Spleen (tissue), 11 donors: ENCODE data around the gene CFAP58. TPM values are rescaled to one million over a fixed set of nuclear protein-coding genes. Genes with fewer than 3 reads are reported as not detected.

ENCODE experiments used
- DNase-seq: peaks from one replicate; pipeline ENCODE4 v3.0.0-alpha.2; 2020
- H3K27ac ChIP-seq, 8 donors: fragments of 200-600 bp; sonication (generic) in 7 of 8; 1 replicate in 4 of 8; 2 replicates in 4 of 8; pipeline versions ENCODE4 v1.5.0 to v1.8.0; 2016 to 2021; ENCODE audit warnings: inconsistent platforms in 4 of 8, mild to moderate bottlenecking in 4 of 8, moderate library complexity in 1 of 8
- H3K27me3 ChIP-seq, 7 donors: fragments of 200-600 bp; sonication (generic) in 6 of 7; replicated peaks in 1 of 7; 1 replicate in 4 of 7; 2 replicates in 3 of 7; pipeline versions ENCODE4 v1.5.0 to v1.8.0; 2016 to 2021; ENCODE audit warnings: inconsistent platforms in 3 of 7, mild to moderate bottlenecking in 1 of 7
- H3K36me3 ChIP-seq, 6 donors: fragments of 200-600 bp; sonication (generic) in 5 of 6; 1 replicate in 4 of 6; 2 replicates in 2 of 6; pipeline versions ENCODE4 v1.5.0 to v1.8.0; 2016 to 2021; ENCODE audit warnings: inconsistent platforms in 2 of 6
- H3K4me1 ChIP-seq, 6 donors: fragments of 200-600 bp; sonication (generic) in 5 of 6; 1 replicate in 3 of 6; 2 replicates in 3 of 6; pipeline versions ENCODE4 v1.5.0 to v1.8.0; 2016 to 2021; ENCODE audit warnings: inconsistent platforms in 3 of 6
- H3K4me3 ChIP-seq, 8 donors: fragments of 200-600 bp; sonication (generic) in 7 of 8; 1 replicate in 4 of 8; 2 replicates in 4 of 8; pipeline versions ENCODE4 v1.5.0 to v1.8.0; 2016 to 2021; ENCODE audit warnings: inconsistent platforms in 4 of 8, mild to moderate bottlenecking in 4 of 8, moderate library complexity in 2 of 8
- H3K9me3 ChIP-seq, 8 donors: fragments of 200-600 bp; sonication (generic) in 7 of 8; 1 replicate in 4 of 8; 2 replicates in 4 of 8; pipeline versions ENCODE4 v1.5.0 to v1.8.0; 2016 to 2021; ENCODE audit warnings: inconsistent platforms in 4 of 8
- CTCF ChIP-seq, 11 experiments: fragments of 200-600 bp in 7 of 11; fragments of 450-650 bp in 4 of 11; sonication (generic) in 4 of 11; IDR thresholded peaks in 8 of 11; conservative IDR thresholded peaks in 3 of 11; 1 replicate in 7 of 11; 2 replicates in 4 of 11; pipeline versions ENCODE4 v1.4.0 to v1.8.0; 2016 to 2021; ENCODE audit warnings: antibody characterized with exemption in 11 of 11, inconsistent platforms in 4 of 11, mild to moderate bottlenecking in 1 of 11
- POLR2A ChIP-seq, 3 donors: fragments of 450-650 bp; IDR thresholded peaks; one replicate each; pipeline ENCODE4 v1.5.1; 2017; ENCODE audit warnings: antibody characterized with exemption in 3 of 3, mild to moderate bottlenecking in 1 of 3
- POLR2AphosphoS5 ChIP-seq, 3 donors: sonication (generic); formaldehyde crosslinking; IDR thresholded peaks; one replicate each; pipeline ENCODE4 v1.5.1; 2017; ENCODE audit warnings: antibody characterized with exemption in 3 of 3
- WGBS, 5 donors: extraction: QIAGEN DNeasy Blood & Tissue Kit in 3 of 5; methylation state at CpG; one replicate each; pipeline versions ENCODE4 v1.1.5 to v1.1.7; 2013 to 2018; 5-methylcytosine and 5-hydroxymethylcytosine counted together
- intact Hi-C: fragments of 100-400 bp; cut with DNase I; formaldehyde crosslinking; loops from one replicate; pipeline ENCODE4 v1.15.0; 2023; ENCODE audit warnings: low total_unique reads
- polyA plus RNA-seq, 3 donors: library from polyadenylated mRNA; stranded (reverse); fragments of 200-250 nt; gene quantifications; one replicate each; pipeline ENCODE4 v1.2.1, GENCODE V29; 2013
- total RNA-seq, 7 donors: library from RNA; depleted of rRNA in 3 of 7; stranded (reverse); fragments of >200 nt in 3 of 7; fragmentation: NEBNext Ultra II Directional in 4 of 7; extraction: Animal tissue kit (Norgen Biotek cat#: 25700) in 4 of 7; gene quantifications; one replicate each; pipeline versions ENCODE4 v1.1.0 to v1.2.1, GENCODE V29; 2016 to 2021
- donor health status: healthy with polysubstance abuse.
- donor health status: DM: no; HTN: no; CAD: no; lungs with moderate emphysema.
- donor health status: DM: no; HTN: no; CAD: no.
- donor health status: Bipolar disorder and iron deficiency.
- donor health status: healthy.
- donor health status: DM: no; HTN: no; CAD: no.
- donor health status: DM: yes; HTN: yes; CAD: no.

CFAP58 gene
- total and polyA plus RNA-seq, 10 donors: 0.10 to 1.4 (median 0.42) TPM; not detected in 1

GRCh38 chr10:104478380-104478779, 124.7 kb downstream of the CFAP58 start:
- intact Hi-C loops: no loop called here
- 95 to 98% (median 98%) methylated on average over 3 of the region's 3 CpGs for WGBS, 5 donors

GRCh38 chr10:104479906-104480593, 126.4 kb downstream of the CFAP58 start:
- no peak overlapping the region for H3K4me3 ChIP-seq
- DNase-seq: no peak
- intact Hi-C loops: no loop called here
- no peaks in the 10 kb centered on the region for H3K9me3 ChIP-seq
- peaks cover 0 to 20% (median 0%) of the 10 kb centered on the region in 7 donors for H3K27me3 ChIP-seq
- H3K36me3 ChIP-seq: no peaks in the 10 kb centered on the region
- H3K4me1 ChIP-seq: no peaks in the 10 kb centered on the region
- TF ChIP-seq CTCF (IDR thresholded peaks at IDR 0.05 in 8 of 11, conservative IDR thresholded peaks at IDR 0.05 in 3 of 11) (no peak), POLR2A (IDR thresholded peaks at IDR 0.05) (no peak), POLR2AphosphoS5 (IDR thresholded peaks at IDR 0.05) (no peak)
- no peak overlapping the region for H3K27ac ChIP-seq
- WGBS, 5 donors: 67 to 75% (median 74%) methylated on average over 5 to 6 of the region's 6 CpGs

More at GRCh38 chr10:104478380-104478779, 124.7 kb downstream of the CFAP58 start:
- no peak for DNase-seq
- Histone ChIP-seq H3K4me1 (no peaks in the 10 kb centered on the region), H3K27ac (no peak overlapping the region), H3K36me3 (no peaks in the 10 kb centered on the region), H3K27me3 (peaks cover 0 to 8% (median 0%) of the 10 kb centered on the region in 7 donors), H3K4me3 (no peak overlapping the region), H3K9me3 (no peaks in the 10 kb centered on the region)
- TF ChIP-seq CTCF (IDR thresholded peaks at IDR 0.05 in 8 of 11, conservative IDR thresholded peaks at IDR 0.05 in 3 of 11): no peak
- TF ChIP-seq POLR2AphosphoS5 (IDR thresholded peaks at IDR 0.05): no peak
- no peak for TF ChIP-seq POLR2A (IDR thresholded peaks at IDR 0.05)

GRCh38 chr10:104480797-104481196, 127.2 kb downstream of the CFAP58 start:
- H3K36me3 ChIP-seq: no peaks in the 10 kb centered on the region
- intact Hi-C loops: no loop called here
- H3K27me3 ChIP-seq: peaks cover 0 to 28% (median 0%) of the 10 kb centered on the region in 7 donors
- no peak for DNase-seq
- no peaks in the 10 kb centered on the region for H3K9me3 ChIP-seq
- H3K4me1 ChIP-seq: no peaks in the 10 kb centered on the region
- TF ChIP-seq POLR2AphosphoS5 (IDR thresholded peaks at IDR 0.05): no peak
- TF ChIP-seq POLR2A (IDR thresholded peaks at IDR 0.05): no peak
- no peak for TF ChIP-seq CTCF (IDR thresholded peaks at IDR 0.05 in 8 of 11, conservative IDR thresholded peaks at IDR 0.05 in 3 of 11)
- no peak overlapping the region for H3K4me3 ChIP-seq
- WGBS, 5 donors: 69 to 85% (median 77%) methylated on average over 3 of the region's 3 CpGs
- H3K27ac ChIP-seq: no peak overlapping the region

- TF ChIP-seq POLR2AphosphoS5 (IDR thresholded peaks at IDR 0.05): no peak
- TF ChIP-seq CTCF (IDR thresholded peaks at IDR 0.05 in 8 of 11, conservative IDR thresholded peaks at IDR 0.05 in 3 of 11): no peak
- 43 to 52% (median 49%) methylated on average over 6 of the region's 6 CpGs for WGBS, 5 donors
- Histone ChIP-seq H3K27me3 (peaks cover 0 to 40% (median 0%) of the 10 kb centered on the region in 7 donors), H3K4me3 (no peak overlapping the region), H3K27ac (no peak overlapping the region), H3K36me3 (no peaks in the 10 kb centered on the region), H3K4me1 (no peaks in the 10 kb centered on the region), H3K9me3 (no peaks in the 10 kb centered on the region)
- DNase-seq: no peak
- intact Hi-C loops: no loop called here
Observed at GRCh38 chr10:104483582-104483981, 129.9 kb downstream of the CFAP58 start.
